Middle frontal gyrus (tissue), 1 donor: ENCODE results near the gene THRB.

ENCODE experiments used
- DNase-seq: peaks from one replicate; pipeline ENCODE4 v3.0.0-alpha.2; 2015; ENCODE audit warnings: low spot score; ENCODE audit errors: extremely low spot score

Gene THRB

DNA sequence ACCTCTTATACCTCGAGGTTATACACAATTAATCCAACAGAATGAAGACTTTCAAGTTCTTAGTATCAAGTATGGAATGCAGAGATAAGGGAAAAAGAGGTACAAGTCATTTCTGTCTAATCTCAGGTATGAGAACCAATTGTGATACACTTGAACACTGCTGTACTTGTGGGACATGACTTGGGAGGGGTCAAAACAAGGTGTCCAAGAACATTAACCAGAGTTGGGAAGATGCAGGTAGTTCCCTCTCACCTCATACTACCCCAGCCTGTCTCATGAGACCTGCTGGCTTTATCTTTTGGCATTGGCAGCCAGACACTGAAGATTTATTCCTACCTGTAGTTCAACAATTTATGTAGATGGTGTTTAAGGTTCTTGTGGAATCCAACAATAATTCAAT is 339.9 kb downstream of the THRB start:
- no peak for DNase-seq

DNA sequence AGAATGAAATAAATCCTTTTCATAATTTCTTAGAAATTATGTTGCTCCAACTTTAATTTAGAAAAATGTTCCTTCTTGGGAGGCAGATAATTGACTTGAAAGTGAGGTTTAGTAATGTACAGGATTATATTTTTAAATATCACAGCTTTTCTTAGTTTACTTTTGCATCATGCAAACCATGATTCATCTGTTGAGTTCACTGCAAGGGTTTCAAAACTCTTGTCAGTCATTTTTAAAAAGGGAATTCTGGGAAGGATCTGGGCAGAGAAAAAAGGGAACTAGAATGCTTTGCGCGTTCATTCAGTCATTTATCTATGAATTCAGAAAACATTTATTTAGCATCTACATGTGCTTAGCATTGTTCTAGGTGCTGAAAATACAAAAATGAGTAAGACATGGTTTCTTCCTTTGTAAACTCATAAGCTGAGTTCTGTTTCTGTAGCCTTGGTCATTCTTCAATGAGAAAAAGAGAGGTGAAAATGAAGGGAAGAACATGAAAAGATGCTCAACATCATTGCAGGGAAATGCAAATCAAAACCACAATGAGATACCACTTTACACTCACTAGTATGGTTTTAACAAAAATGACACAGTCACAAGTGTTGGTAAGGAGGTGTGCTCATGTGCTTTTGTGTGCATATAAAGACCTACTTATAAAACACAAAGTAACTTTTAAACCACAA is 340.5 kb downstream of the THRB start:
- no peak for DNase-seq

DNA sequence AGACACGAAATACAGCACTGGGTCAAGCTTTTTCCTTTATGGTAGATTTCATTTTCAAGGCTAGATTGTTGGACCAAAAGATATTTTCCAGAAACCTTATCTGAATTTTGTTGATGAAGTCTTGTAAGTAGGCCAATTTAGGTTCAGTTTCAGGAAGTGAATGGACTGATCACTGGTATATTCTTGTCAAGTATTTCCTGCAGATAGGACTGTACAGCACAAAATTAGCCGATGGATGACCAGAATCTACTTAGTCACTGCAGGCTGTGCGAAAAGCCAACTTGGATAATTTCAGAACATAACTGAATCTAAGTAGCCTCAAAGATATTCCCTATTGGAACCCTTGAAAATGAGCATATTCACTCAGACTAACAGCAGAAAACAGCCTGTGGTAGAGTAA is 343.1 kb downstream of the THRB start:
- DNase-seq: no peak

DNA sequence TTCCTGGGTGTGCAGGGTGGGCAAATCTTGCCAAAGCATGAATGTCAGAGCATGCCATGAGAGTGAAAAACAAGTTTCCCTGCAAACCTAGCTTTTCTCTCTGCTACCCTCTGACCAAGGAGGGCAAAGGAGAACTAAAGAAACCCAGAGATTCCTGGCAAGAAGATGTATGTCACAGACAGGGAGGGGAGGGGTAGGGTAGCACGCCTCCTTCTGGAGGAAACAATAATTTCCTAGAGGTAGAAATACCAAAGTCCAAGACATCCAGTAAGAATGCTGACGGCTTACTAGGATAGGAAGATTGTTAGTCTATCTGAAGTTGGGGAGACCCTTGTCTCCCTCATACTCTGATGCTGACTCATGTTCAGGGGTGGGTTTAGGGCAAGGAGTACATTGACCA is 345.6 kb downstream of the THRB start:
- no peak for DNase-seq

- DNase-seq: peak; percentile 37
Measured at GRCh38 chr3:24145981-24146822, 348.4 kb downstream of the THRB start.

DNA sequence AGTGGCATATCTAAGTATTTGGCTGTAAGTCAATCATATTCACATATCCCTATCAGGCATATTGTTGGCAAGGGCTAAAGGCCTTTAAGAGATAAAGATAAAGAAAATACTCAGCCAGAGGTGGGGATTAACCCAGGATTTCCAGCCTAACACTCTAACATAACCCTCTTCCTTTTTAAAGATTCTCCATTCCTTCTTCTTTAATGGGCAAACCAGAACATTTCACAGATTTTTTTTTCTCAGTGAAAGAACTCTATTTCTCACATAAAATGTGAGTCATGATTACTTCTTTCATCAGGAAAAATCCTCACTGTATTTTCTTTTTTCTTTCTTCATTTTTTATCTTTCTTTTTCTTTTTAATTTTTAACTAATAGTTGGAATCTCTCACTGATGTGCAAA is 349.2 kb downstream of the THRB start:
- DNase-seq: no peak

- DNase-seq: no peak
Measured at GRCh38 chr3:24142127-24142526, 352.5 kb downstream of the THRB start.

GRCh38 chr3:24141548-24141947 is 353.1 kb downstream of the THRB start:
- no peak for DNase-seq

DNA sequence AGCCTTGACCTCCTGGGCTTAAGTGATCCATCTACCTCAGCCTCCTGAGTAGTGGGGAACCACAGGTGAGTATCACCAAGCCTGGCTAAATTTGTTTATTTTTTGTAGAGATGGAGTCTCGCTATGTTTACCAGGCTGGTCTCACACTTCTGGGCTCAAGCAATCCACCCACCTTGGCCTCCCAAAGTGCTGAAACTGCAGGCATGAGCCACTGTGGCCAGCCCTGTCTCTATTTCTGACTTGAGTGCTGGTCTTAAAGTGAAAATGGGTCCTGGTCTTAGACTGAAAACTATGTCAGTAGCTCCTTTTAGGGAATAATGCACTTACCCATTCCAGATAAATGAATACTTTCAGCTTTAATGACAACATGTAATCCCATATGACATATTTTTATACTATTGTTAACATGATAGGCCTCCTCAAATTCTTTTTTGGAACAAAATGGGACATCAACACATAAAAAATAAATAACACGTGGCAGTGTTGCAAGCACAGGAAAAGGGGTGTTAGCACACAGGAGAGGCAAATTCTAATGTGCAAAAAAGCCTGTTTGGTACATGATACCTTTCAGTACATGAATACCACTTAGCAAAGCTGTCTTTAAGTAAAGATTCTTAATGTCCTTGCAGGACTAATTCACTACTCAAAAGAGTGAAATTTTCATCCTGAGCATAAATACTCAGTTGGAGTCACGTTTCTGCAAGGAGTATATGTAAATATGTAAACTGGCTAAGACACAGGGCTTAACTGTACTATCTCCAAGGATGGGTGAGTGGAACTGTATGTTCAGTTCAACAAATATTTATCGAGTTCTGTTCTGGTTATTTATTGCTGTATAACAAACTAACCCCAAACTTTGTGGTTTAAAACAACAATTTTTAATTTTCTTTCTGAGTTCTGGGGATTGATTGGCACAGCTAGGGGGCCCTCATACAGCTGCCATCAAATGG is 354.9 kb downstream of the THRB start:
- no peak for DNase-seq

DNA sequence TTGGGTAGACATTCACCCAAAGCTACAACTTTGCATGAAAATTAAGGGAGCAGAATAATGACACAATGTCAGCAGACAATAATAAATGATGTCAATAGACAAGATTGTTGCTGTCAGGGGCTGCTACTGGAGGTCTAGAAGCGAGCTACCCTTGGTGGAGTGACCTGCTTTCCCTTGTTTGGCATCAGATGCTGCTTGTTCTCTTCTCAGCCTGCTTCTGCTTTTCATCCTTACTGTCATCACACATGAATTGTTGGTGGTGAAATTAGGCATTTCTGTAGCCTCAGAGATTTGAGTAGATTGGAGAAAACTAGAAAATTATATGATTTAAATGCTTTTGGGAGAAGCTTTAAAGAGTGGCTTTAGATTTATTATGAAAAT is 355.8 kb downstream of the THRB start:
- DNase-seq: no peak

GRCh38 chr3:24137958-24138875 is 356.4 kb downstream of the THRB start:
- DNase-seq: no peak

- no peak for DNase-seq
Measured at GRCh38 chr3:24137334-24137733, 357.3 kb downstream of the THRB start.

- no peak for DNase-seq
Measured at GRCh38 chr3:24136624-24137310, 357.9 kb downstream of the THRB start.

DNA sequence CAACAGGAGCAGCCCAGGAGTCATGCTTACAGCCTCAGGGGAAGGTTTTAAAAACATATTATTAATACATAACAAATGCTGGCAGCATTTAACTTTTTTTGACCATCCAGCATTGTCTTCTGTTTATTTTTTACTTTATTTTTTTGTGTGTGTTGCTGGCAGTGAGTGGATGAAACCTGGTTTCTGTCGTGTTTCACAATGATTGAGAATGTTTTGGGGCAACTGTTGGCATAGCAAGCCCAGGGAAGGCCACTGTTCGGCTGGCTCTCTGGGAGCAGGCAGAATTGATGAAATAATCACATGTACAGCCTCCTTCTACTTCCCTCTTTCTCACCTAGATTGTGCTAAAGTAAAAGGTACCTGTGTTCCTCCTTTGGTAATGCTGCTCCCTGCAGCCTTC is 359.4 kb downstream of the THRB start:
- DNase-seq: no peak

GRCh38 chr3:24133942-24134341 is 360.7 kb downstream of the THRB start:
- DNase-seq: no peak

- DNase-seq: no peak
Measured at GRCh38 chr3:24133436-24133835, 361.2 kb downstream of the THRB start.

DNA sequence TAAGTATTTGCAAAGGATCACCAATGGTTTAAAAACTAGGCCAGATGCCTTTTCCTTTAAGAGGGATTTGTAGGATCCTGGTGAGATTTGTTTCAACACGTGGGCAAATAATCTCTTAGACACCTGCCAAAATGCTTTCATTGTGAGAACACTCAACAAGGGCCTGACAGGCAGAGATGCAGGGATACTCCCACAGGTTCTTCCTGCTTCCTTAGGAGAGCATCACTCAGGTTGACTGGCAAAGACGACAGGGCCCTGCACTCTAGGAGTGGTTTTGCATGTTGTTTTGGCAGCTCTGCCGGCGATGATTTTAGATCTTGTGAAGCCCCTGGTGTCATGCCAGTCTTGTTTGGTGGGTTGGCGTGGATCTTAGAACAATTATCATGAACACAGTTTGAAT is 365.1 kb downstream of the THRB start:
- no peak for DNase-seq

DNA sequence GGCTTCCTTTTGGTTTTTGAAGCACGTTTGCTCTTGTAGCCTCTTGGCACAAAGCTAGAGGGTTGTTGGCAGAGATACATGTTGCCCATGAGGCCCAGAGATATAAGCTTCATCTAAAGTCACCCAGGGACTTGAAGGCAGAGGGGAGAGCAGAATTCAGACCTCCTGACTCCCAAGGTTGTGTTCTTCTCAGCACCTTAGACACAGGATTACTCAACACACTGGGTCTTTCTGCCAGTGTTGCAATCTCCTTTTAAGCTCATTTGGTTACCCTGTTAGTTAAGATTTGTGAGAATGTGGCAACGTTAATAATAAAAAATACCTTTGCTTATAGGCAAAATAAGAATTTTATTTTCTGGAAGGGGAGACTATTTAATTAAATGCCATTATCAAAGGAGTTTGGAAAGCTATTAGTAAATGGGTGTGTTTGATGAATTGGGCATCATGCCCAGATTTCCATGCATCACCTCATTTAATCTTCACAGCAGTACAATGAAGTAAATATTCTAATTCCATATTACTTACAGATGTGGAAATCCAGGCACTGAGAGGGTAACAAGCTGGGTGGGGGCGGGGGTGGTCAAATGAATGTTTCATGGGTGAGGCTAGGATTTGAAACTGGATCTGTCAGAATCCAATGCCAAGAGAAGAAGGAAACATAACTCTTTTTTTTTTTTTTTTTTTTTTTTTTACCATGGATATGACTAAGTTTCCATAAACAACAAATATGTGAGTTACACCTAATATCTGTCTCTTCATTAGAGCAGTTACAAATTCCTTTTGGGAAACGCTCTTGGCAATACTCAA is 366.2 kb downstream of the THRB start:
- DNase-seq: no peak

DNA sequence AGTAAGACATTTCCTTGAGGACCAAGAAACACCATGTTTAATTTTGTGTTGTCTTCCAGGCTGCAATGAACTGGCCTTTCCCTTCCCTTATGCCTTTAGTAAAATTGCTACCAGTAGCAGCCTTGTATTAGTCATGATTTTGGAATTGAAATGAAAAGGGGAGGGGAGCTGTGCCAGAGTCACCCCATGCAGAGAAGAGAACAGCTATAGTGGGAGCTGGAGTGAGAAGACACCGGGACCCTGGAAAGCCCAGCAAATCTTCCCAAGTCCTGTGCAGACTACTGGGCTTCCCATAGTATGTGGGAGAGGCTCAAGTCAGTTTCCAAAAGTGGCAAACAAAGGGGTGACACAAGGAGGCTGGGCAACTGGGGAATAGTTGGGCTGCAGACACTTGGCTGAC is 371.1 kb downstream of the THRB start:
- DNase-seq: no peak
